ENCODE results near the gene WFIKKN2. TPM values are rescaled to one million over a fixed set of nuclear protein-coding genes. Genes with fewer than 3 reads are reported as not detected.

WFIKKN2 gene
- polyA plus RNA-seq, 1 of the 3 experiments (the other 2 are of a cell fraction): not detected

DNA sequence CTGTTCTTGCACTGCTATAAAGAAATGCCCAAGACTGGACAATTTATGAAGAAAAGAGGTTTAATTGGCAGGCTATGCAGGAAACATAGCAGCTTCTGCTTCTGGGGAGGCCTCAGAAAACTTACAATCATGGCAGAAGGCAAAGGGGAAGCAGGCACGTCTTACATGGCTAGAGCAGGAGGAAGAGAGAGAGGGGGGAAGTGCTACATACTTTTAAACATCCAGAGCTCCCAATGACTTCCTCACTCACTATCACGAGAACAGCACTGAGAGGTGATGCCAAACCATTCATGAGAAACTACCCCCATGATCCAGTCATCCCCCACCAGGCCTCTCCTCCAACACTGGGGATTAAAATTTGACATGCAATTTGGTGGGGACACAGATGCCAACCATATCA lies 13.3 kb downstream of the WFIKKN2 start:
- Histone ChIP-seq H3K4me1 (ENCODE audit: control insufficient read depth in 1 of 2, insufficient read depth in 2 of 2, low read depth in 1 of 2, low read length in 1 of 2) (peaks cover 3 to 9% of the 10 kb centered on the region in 2 experiments; a peak in 2 of 4 replicates), H3K9me2 (no peaks in the 10 kb centered on the region), H2AFZ (ENCODE audit: low read depth) (no peak overlapping the region), H3K36me3 (replicated peaks in 1 of 2; ENCODE audit: control insufficient read depth in 1 of 2, insufficient read depth in 2 of 2, low read length in 1 of 2) (no peaks in the 10 kb centered on the region), H4K20me1 (ENCODE audit: insufficient read depth) (no peaks in the 10 kb centered on the region), H3K4me2 (no peak overlapping the region), H3K9me3 (no peaks in the 10 kb centered on the region), H3K9ac (no peak overlapping the region), H3F3A (replicated peaks; ENCODE audit: insufficient read depth) (no peaks in the 10 kb centered on the region), H3K79me2 (ENCODE audit: insufficient read depth) (no peaks in the 10 kb centered on the region), H3K27ac (ENCODE audit: low read depth in 2 of 2, low read length in 1 of 2) (no peak overlapping the region), H3K27me3 (ENCODE audit: insufficient read depth) (no peaks in the 10 kb centered on the region), H3K4me3 (ENCODE audit: low read depth in 2 of 2, low read length in 1 of 2) (no peak overlapping the region)
- CTCF ChIA-PET: interaction anchor here (0.6 to 26.2 kb wide), 10 partner anchors 14 to 1087 kb away, joined by 3 to 820 read pairs (median 4); partner anchors contain the start of gene TOB1
- WGBS (ENCODE audit: low lambda C conversion rate): 59% methylated on average over 2 of the region's 2 CpGs
- DNase-seq: no peak
- TF ChIP-seq JUND (IDR thresholded peaks at IDR 0.05): no peak
- TF ChIP-seq NFIC (IDR thresholded peaks at IDR 0.05; ENCODE audit: borderline replicate concordance): no peak
- TF ChIP-seq NRF1 (IDR thresholded peaks at IDR 0.05; ENCODE audit: low read depth, low read length): no peak
- TF ChIP-seq TEAD4 (IDR thresholded peaks at IDR 0.05; ENCODE audit: borderline replicate concordance, insufficient read depth): no peak
- TF ChIP-seq ZBTB33 (IDR thresholded peaks at IDR 0.05; ENCODE audit: borderline replicate concordance, low read depth): no peak
- no peak for TF ChIP-seq EP300 (IDR thresholded peaks at IDR 0.05; ENCODE audit: borderline replicate concordance in 1 of 2, low read depth in 1 of 2, low read length in 1 of 2)
- TF ChIP-seq POLR2AphosphoS5 (IDR thresholded peaks at IDR 0.05; ENCODE audit: low read depth, low read length): no peak
- TF ChIP-seq ELF1 (IDR thresholded peaks at IDR 0.05): no peak
- TF ChIP-seq RFX5 (IDR thresholded peaks at IDR 0.05; ENCODE audit: low read length): no peak
- no peak for TF ChIP-seq FOXJ3 (CRISPR knock-in tag; IDR thresholded peaks at IDR 0.05)
- TF ChIP-seq RAD21 (IDR thresholded peaks at IDR 0.05; ENCODE audit: low read length): no peak
- TF ChIP-seq, protein P1, sequence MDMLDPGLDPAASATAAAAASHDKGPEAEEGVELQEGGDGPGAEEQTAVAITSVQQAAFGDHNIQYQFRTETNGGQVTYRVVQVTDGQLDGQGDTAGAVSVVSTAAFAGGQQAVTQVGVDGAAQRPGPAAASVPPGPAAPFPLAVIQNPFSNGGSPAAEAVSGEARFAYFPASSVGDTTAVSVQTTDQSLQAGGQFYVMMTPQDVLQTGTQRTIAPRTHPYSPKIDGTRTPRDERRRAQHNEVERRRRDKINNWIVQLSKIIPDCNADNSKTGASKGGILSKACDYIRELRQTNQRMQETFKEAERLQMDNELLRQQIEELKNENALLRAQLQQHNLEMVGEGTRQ (IDR thresholded peaks at IDR 0.05; ENCODE audit: borderline replicate concordance, low read depth, low read length): no peak
- TF ChIP-seq MEF2A (IDR thresholded peaks at IDR 0.05; ENCODE audit: borderline replicate concordance, low read depth): no peak
- no peak for TF ChIP-seq PBX3 (IDR thresholded peaks at IDR 0.05)
- no peak for TF ChIP-seq GATA2 (CRISPR knock-in tag; IDR thresholded peaks at IDR 0.05)
- no peak for TF ChIP-seq CTCF (IDR thresholded peaks at IDR 0.05)
- no peak for TF ChIP-seq TAF1 (IDR thresholded peaks at IDR 0.05; ENCODE audit: borderline replicate concordance, low read depth, low read length)
- TF ChIP-seq YY1 (IDR thresholded peaks at IDR 0.05; ENCODE audit: low read depth): no peak
- POLR2A ChIA-PET: interaction anchor here (1.2 kb wide), 1 partner anchor 18 kb away, joined by 3 read pairs; the partner anchor contains the start of gene TOB1
